MM.1S (cell line): ENCODE results near the gene VEPH1.

Experiments
- DNase-seq: peaks from one replicate; pipeline ENCODE4 v3.0.0-alpha.2; 2015
- H2AFZ ChIP-seq: fragments of 300-600 bp; sonication (generic); 2 replicates; pipeline ENCODE4 v1.6.0; 2016; ENCODE audit warnings: antibody characterized with exemption, low read length
- H3F3A ChIP-seq: fragments of 300-600 bp; sonication (generic); 2 replicates; pipeline ENCODE4 v1.6.1; 2016; ENCODE audit warnings: mild to moderate bottlenecking, antibody characterized with exemption, low read length, moderate library complexity, mixed read lengths; ENCODE audit not compliant: insufficient read depth
- H3K27ac ChIP-seq: fragments of 300-600 bp; sonication (generic); 2 replicates; pipeline ENCODE4 v1.5.1; 2016; ENCODE audit warnings: mild to moderate bottlenecking, low read length
- H3K27me3 ChIP-seq: fragments of 300-600 bp; sonication (generic); replicated peaks from 2 replicates; pipeline ENCODE4 v1.6.0; 2016; ENCODE audit warnings: low read length; ENCODE audit not compliant: insufficient read depth
- H3K36me3 ChIP-seq: fragments of 300-600 bp; sonication (generic); replicated peaks from 2 replicates; pipeline ENCODE4 v1.6.1; 2016; ENCODE audit warnings: mild to moderate bottlenecking, low read length, mixed read lengths; ENCODE audit not compliant: insufficient read depth
- H3K4me1 ChIP-seq: fragments of 300-600 bp; sonication (generic); 2 replicates; pipeline ENCODE4 v1.6.1; 2016; ENCODE audit warnings: low read length, mixed read lengths
- H3K4me2 ChIP-seq: fragments of 300-600 bp; sonication (generic); 2 replicates; pipeline ENCODE4 v1.6.0; 2016; ENCODE audit warnings: low read depth, low read length
- H3K4me3 ChIP-seq: fragments of 300-600 bp; sonication (generic); 2 replicates; pipeline ENCODE4 v1.5.1; 2016; ENCODE audit warnings: low read length, mixed read lengths
- H3K79me2 ChIP-seq: fragments of 300-600 bp; sonication (generic); 2 replicates; pipeline ENCODE4 v1.6.1; 2016; ENCODE audit warnings: mixed run types, low read length, mixed read lengths
- H3K9ac ChIP-seq: fragments of 300-600 bp; sonication (generic); 2 replicates; pipeline ENCODE4 v1.6.1; 2016; ENCODE audit warnings: low read length, mixed read lengths
- H3K9me2 ChIP-seq: fragments of 300-600 bp; sonication (generic); replicated peaks from 2 replicates; pipeline ENCODE4 v1.6.1; 2016; ENCODE audit warnings: mild to moderate bottlenecking, low read length, mixed read lengths; ENCODE audit not compliant: insufficient read depth
- H3K9me3 ChIP-seq: fragments of 300-600 bp; sonication (generic); replicated peaks from 2 replicates; pipeline ENCODE4 v1.6.1; 2016; ENCODE audit warnings: mild to moderate bottlenecking, low read length, mixed read lengths; ENCODE audit not compliant: insufficient read depth
- H4K20me1 ChIP-seq: fragments of 300-600 bp; sonication (generic); 2 replicates; pipeline ENCODE4 v1.6.1; 2016; ENCODE audit warnings: mild to moderate bottlenecking, low read length, moderate library complexity, mixed read lengths; ENCODE audit not compliant: insufficient read depth
- CTCF ChIP-seq: fragments of 300-600 bp; sonication (generic); IDR thresholded peaks from 2 replicates; pipeline ENCODE4 v1.5.1; 2016; ENCODE audit warnings: antibody characterized with exemption, low read length, mixed read lengths
- EZH2 ChIP-seq: fragments of 300-600 bp; sonication (generic); optimal IDR thresholded peaks from 2 replicates; pipeline ENCODE3; 2017; ENCODE audit warnings: low read depth, mild to moderate bottlenecking, antibody characterized with exemption, low read length, mixed read lengths
- EZH2phosphoT487 ChIP-seq: fragments of 300-600 bp; sonication (generic); IDR thresholded peaks from 2 replicates; pipeline ENCODE4 v1.6.1; 2018; ENCODE audit warnings: antibody characterized with exemption, low read length

Gene VEPH1

GRCh38 chr3:157301755-157302154, 201.5 kb downstream of the VEPH1 start:
- TF ChIP-seq EZH2, result no peak
- H3K27ac ChIP-seq, result no peak overlapping the region
- H3K9me3 ChIP-seq, result no peaks in the 10 kb centered on the region
- H3K36me3 ChIP-seq, result no peaks in the 10 kb centered on the region
- H3K4me2 ChIP-seq, result no peak overlapping the region
- no peaks in the 10 kb centered on the region for H4K20me1 ChIP-seq
- no peak overlapping the region for H3K4me3 ChIP-seq
- no peaks in the 10 kb centered on the region for H3K4me1 ChIP-seq
- H3K9ac ChIP-seq, result no peak overlapping the region
- H3K27me3 ChIP-seq, result no peaks in the 10 kb centered on the region
- H2AFZ ChIP-seq, result no peak overlapping the region
- H3F3A ChIP-seq, result no peaks in the 10 kb centered on the region
- no peaks in the 10 kb centered on the region for H3K79me2 ChIP-seq
- DNase-seq, result no peak
- no peaks in the 10 kb centered on the region for H3K9me2 ChIP-seq

GRCh38 chr3:157300981-157301663, 202.1 kb downstream of the VEPH1 start:
- H3K9me2 ChIP-seq, result no peaks in the 10 kb centered on the region
- no peaks in the 10 kb centered on the region for H3K27me3 ChIP-seq
- no peaks in the 10 kb centered on the region for H4K20me1 ChIP-seq
- no peak for DNase-seq
- H3K9me3 ChIP-seq, result no peaks in the 10 kb centered on the region
- no peak overlapping the region for H3K27ac ChIP-seq
- H3K4me3 ChIP-seq, result no peak overlapping the region
- no peak overlapping the region for H3K9ac ChIP-seq
- no peak for TF ChIP-seq CTCF
- TF ChIP-seq EZH2phosphoT487, result no peak
- no peak for TF ChIP-seq EZH2
- no peaks in the 10 kb centered on the region for H3F3A ChIP-seq
- H3K36me3 ChIP-seq, result no peaks in the 10 kb centered on the region
- H3K4me1 ChIP-seq, result no peaks in the 10 kb centered on the region
- H3K79me2 ChIP-seq, result no peaks in the 10 kb centered on the region
- 0 out of 2 replicates have a peak overlapping the region, but pooled peaks have one; percentile 4 for H2AFZ ChIP-seq
- H3K4me2 ChIP-seq, result no peak overlapping the region

- H3K4me2 ChIP-seq, result no peak overlapping the region
- no peaks in the 10 kb centered on the region for H3K4me1 ChIP-seq
- H3K27ac ChIP-seq, result no peak overlapping the region
Measured at GRCh38 chr3:157300094-157300493, 203.1 kb downstream of the VEPH1 start.

More at GRCh38 chr3:157300094-157300493, 203.1 kb downstream of the VEPH1 start:
- Histone ChIP-seq H3K9me2 (no peaks in the 10 kb centered on the region), H3K9me3 (no peaks in the 10 kb centered on the region), H4K20me1 (no peaks in the 10 kb centered on the region), H3K79me2 (no peaks in the 10 kb centered on the region), H3K9ac (no peak overlapping the region), H2AFZ (no peak overlapping the region), H3F3A (no peaks in the 10 kb centered on the region), H3K36me3 (no peaks in the 10 kb centered on the region), H3K4me3 (no peak overlapping the region), H3K27me3 (no peaks in the 10 kb centered on the region)
- TF ChIP-seq EZH2, result no peak
- no peak for TF ChIP-seq CTCF
- no peak for TF ChIP-seq EZH2phosphoT487
- DNase-seq, result no peak
